ENCODE results near the gene SREBF1. TPM values are rescaled to one million over a fixed set of nuclear protein-coding genes. Genes with fewer than 3 reads are reported as not detected.

Gene SREBF1
- total and polyA plus RNA-seq, 2 experiments from 2014 or later = 39.6 to 85.3 TPM

- TF ChIP-seq POLR2AphosphoS5 (IDR thresholded peaks at IDR 0.05; ENCODE audit: low read depth) = no peak
- TF ChIP-seq ETS1 (IDR thresholded peaks at IDR 0.05) = no peak
- no peak for TF ChIP-seq CTCF (conservative IDR thresholded peaks at IDR 0.05; ENCODE audit: low read depth in 2 of 2)
- TF ChIP-seq ZNF114 (CRISPR knock-in tag; IDR thresholded peaks at IDR 0.05) = no peak
- no peak for TF ChIP-seq ZNF462 (CRISPR knock-in tag; IDR thresholded peaks at IDR 0.05)
- TF ChIP-seq STAT1 (IDR thresholded peaks at IDR 0.05; ENCODE audit: unreplicated experiment) = no peak
- no peak for TF ChIP-seq NANOG (IDR thresholded peaks at IDR 0.05; ENCODE audit: borderline replicate concordance)
- no peak for TF ChIP-seq CREB1 (CRISPR knock-in tag; IDR thresholded peaks at IDR 0.05; ENCODE audit: low read depth)
- TF ChIP-seq REST (IDR thresholded peaks at IDR 0.05; ENCODE audit: unreplicated experiment) = no peak
- TF ChIP-seq ZNF331 (CRISPR knock-in tag; IDR thresholded peaks at IDR 0.05; ENCODE audit: low read depth) = no peak
- TF ChIP-seq EZH2 (IDR thresholded peaks at IDR 0.05; ENCODE audit: low read depth, unreplicated experiment) = no peak
- TF ChIP-seq EZH2phosphoT487 (IDR thresholded peaks at IDR 0.05; ENCODE audit: unreplicated experiment) = no peak
- no peak for TF ChIP-seq JUNB (IDR thresholded peaks at IDR 0.05; ENCODE audit: unreplicated experiment)
- Histone ChIP-seq H3K36me3 (ENCODE audit: insufficient read depth) (no peaks in the 10 kb centered on the region), H4K20me1 (replicated peaks; ENCODE audit: insufficient read depth) (no peaks in the 10 kb centered on the region), H3K9me2 (ENCODE audit: insufficient read depth) (no peaks in the 10 kb centered on the region), H2AFZ (no peak overlapping the region), H3K4me3 (no peak overlapping the region), H3K27ac (ENCODE audit: low read depth) (no peak overlapping the region), H3F3A (replicated peaks; ENCODE audit: low read depth) (no peaks in the 10 kb centered on the region), H3K4me2 (no peak overlapping the region), H3K4me1 (ENCODE audit: insufficient read depth) (no peaks in the 10 kb centered on the region), H3K27me3 (ENCODE audit: insufficient read depth) (no peaks in the 10 kb centered on the region), H3K79me2 (replicated peaks; ENCODE audit: insufficient read depth) (no peaks in the 10 kb centered on the region)
- Mint-ChIP-seq H3K9me3 (no peaks in the 10 kb centered on the region), H3K27me3 (ENCODE audit: insufficient read depth, low read depth, poor library complexity) (peaks cover 8% of the 10 kb centered on the region), H3K27ac (no peak overlapping the region), H3K4me3 (no peak overlapping the region), H3K4me1 (peaks cover 7% of the 10 kb centered on the region), H3K36me3 (ENCODE audit: low read depth) (no peaks in the 10 kb centered on the region)
- DNase-seq (ENCODE audit: low spot score) (no peak), ATAC-seq (no peak)
These were observed 65.1 kb downstream of the SREBF1 start for GRCh38 chr17:17771498-17772201.
